IMR-90 (cell line): ENCODE measurements around the gene ADGRD2. TPM values are rescaled to one million over a fixed set of nuclear protein-coding genes. Genes with fewer than 3 reads are reported as not detected.

Experiments
- ATAC-seq: fragments of 200-7000 bp; cut with Tn5 transposase; 2 replicates; pipeline ENCODE4 v1.9.1; 2020; ENCODE audit warnings: low read depth, mild to moderate bottlenecking, moderate library complexity
- BruUV-seq: library from RNA; stranded (reverse); fragments of 400-500 nt; replicated peaks from 2 replicates; lab custom pipeline; 2021; lab: Mats Ljungman, UMichigan
- CTCF ChIA-PET: fragments of 300-600 bp; formaldehyde crosslinking; extraction: SDS; loops from one replicate; lab custom pipeline; 2021; ENCODE audit warnings: antibody characterized with exemption; lab: Yijun Ruan, JAX
- POLR2A ChIA-PET: fragments of 300-600 bp; sonication (Branson Sonifier 250); formaldehyde crosslinking; loops from one replicate; lab custom pipeline; 2022; ENCODE audit warnings: antibody characterized with exemption; ENCODE audit not compliant: unreplicated experiment; lab: Charles Lee
- DNase-seq: peaks from one replicate; pipeline ENCODE4 v3.0.0; 2013
- H2AFZ ChIP-seq: replicated peaks from 2 replicates; pipeline ENCODE3; 2013; ENCODE audit warnings: low read length, mild to moderate bottlenecking; ENCODE audit not compliant: poor library complexity
- H2AK5ac ChIP-seq: 2 replicates; pipeline ENCODE4 v1.6.1; 2013; ENCODE audit warnings: low read depth, low read length, inconsistent platforms
- H2AK9ac ChIP-seq: replicated peaks from 2 replicates; pipeline ENCODE3; 2013; ENCODE audit warnings: mild to moderate bottlenecking, low read depth, low read length, moderate library complexity; ENCODE audit not compliant: poor library complexity
- H2BK120ac ChIP-seq: 2 replicates; pipeline ENCODE4 v1.6.1; 2013; ENCODE audit warnings: low read depth, low read length, inconsistent platforms
- H2BK15ac ChIP-seq: 3 replicates; pipeline ENCODE4 v1.6.1; 2013; ENCODE audit warnings: low read depth, low read length, inconsistent platforms
- H2BK20ac ChIP-seq: 2 replicates; pipeline ENCODE4 v1.6.1; 2013; ENCODE audit warnings: low read depth, mild to moderate bottlenecking, inconsistent platforms, low read length, moderate library complexity
- H2BK5ac ChIP-seq: 2 replicates; pipeline ENCODE4 v1.6.1; 2013; ENCODE audit warnings: mild to moderate bottlenecking, low read depth, low read length, inconsistent platforms; ENCODE audit not compliant: poor library complexity, severe bottlenecking
- H3K14ac ChIP-seq: replicated peaks from 2 replicates; pipeline ENCODE4 v1.6.1; 2013; ENCODE audit warnings: low read depth, low read length, inconsistent platforms
- H3K18ac ChIP-seq: 2 replicates; pipeline ENCODE4 v1.6.1; 2013; ENCODE audit warnings: low read depth, low read length, control low read depth
- H3K23ac ChIP-seq: 2 replicates; pipeline ENCODE4 v1.6.1; 2013; ENCODE audit warnings: low read depth, low read length, inconsistent platforms
- H3K27ac ChIP-seq: 2 replicates; pipeline ENCODE4 v1.5.1; 2013; ENCODE audit warnings: mild to moderate bottlenecking, control low read depth, low read length; ENCODE audit not compliant: insufficient read depth
- H3K27me3 ChIP-seq: 2 replicates; pipeline ENCODE4 v1.6.1; 2013; ENCODE audit warnings: low read length; ENCODE audit not compliant: control insufficient read depth, insufficient read depth
- H3K36me3 ChIP-seq: 2 replicates; pipeline ENCODE4 v1.6.1; 2013; ENCODE audit warnings: low read length, mixed read lengths; ENCODE audit not compliant: control insufficient read depth, insufficient read depth
- H3K4ac ChIP-seq: 2 replicates; pipeline ENCODE4 v1.6.1; 2013; ENCODE audit warnings: low read depth, low read length, inconsistent platforms
- H3K4me1 ChIP-seq: 2 replicates; pipeline ENCODE4 v1.6.1; 2013; ENCODE audit warnings: low read length, mixed read lengths; ENCODE audit not compliant: control insufficient read depth, insufficient read depth
- H3K4me2 ChIP-seq: 2 replicates; pipeline ENCODE4 v1.6.1; 2013; ENCODE audit warnings: low read depth, mild to moderate bottlenecking, control low read depth, low read length, moderate library complexity
- H3K4me3 ChIP-seq: 2 replicates; pipeline ENCODE4 v1.5.1; 2013; ENCODE audit warnings: low read depth, mild to moderate bottlenecking, control low read depth, low read length, moderate library complexity; ENCODE audit not compliant: insufficient read depth
- H3K56ac ChIP-seq: 2 replicates; pipeline ENCODE4 v1.6.1; 2013; ENCODE audit warnings: low read length, inconsistent platforms; ENCODE audit not compliant: insufficient read depth; ENCODE audit errors: extremely low read depth
- H3K79me1 ChIP-seq, 2 experiments: 2 replicates each; pipeline ENCODE4 v1.6.1; 2013; ENCODE audit warnings: low read length in 2 of 2, inconsistent platforms in 1 of 2, low read depth in 1 of 2
- H3K9ac ChIP-seq: 2 replicates; pipeline ENCODE4 v1.6.1; 2013; ENCODE audit warnings: low read depth, low read length, control low read depth
- H3K9me1 ChIP-seq: 2 replicates; pipeline ENCODE4 v1.6.1; 2013; ENCODE audit warnings: low read length, inconsistent platforms; ENCODE audit not compliant: insufficient read depth
- H3K9me3 ChIP-seq: 2 replicates; pipeline ENCODE4 v1.6.1; 2013; ENCODE audit warnings: low read length; ENCODE audit not compliant: control insufficient read depth, insufficient read depth
- H4K20me1 ChIP-seq: 2 replicates; pipeline ENCODE4 v1.6.1; 2013; ENCODE audit warnings: low read length, inconsistent platforms; ENCODE audit not compliant: insufficient read depth
- H4K5ac ChIP-seq: 2 replicates; pipeline ENCODE4 v1.6.1; 2013; ENCODE audit warnings: mild to moderate bottlenecking, low read depth, low read length, control low read depth
- H4K8ac ChIP-seq, 2 experiments: 2 replicates each; pipeline ENCODE4 v1.6.1; 2013; ENCODE audit warnings: low read depth in 2 of 2, low read length in 2 of 2, control low read depth in 1 of 2, inconsistent platforms in 1 of 2
- H4K91ac ChIP-seq: 2 replicates; pipeline ENCODE4 v1.6.1; 2013; ENCODE audit warnings: low read depth, low read length, inconsistent platforms; ENCODE audit not compliant: insufficient read depth
- BHLHE40 ChIP-seq: fragments of 150-350 bp; IDR thresholded peaks from 2 replicates; pipeline ENCODE4 v1.6.1; 2016; ENCODE audit warnings: mild to moderate bottlenecking, low read depth, low read length
- CTCF ChIP-seq: conservative IDR thresholded peaks from 2 replicates; pipeline ENCODE4 v1.5.1; 2012; ENCODE audit warnings: mild to moderate bottlenecking, low read depth, low read length, improper control_type of control experiment
- FOS ChIP-seq: fragments of 150-350 bp; IDR thresholded peaks from 2 replicates; pipeline ENCODE4 v1.6.1; 2016; ENCODE audit warnings: low read depth, low read length
- MAFK ChIP-seq: IDR thresholded peaks from 2 replicates; pipeline ENCODE4 v1.6.1; 2012; ENCODE audit warnings: low read depth, low read length, improper control_type of control experiment
- MAZ ChIP-seq: IDR thresholded peaks from 2 replicates; pipeline ENCODE4 v1.6.1; 2012; ENCODE audit warnings: low read depth, mild to moderate bottlenecking, low read length, improper control_type of control experiment, moderate library complexity, borderline replicate concordance
- MXI1 ChIP-seq: IDR thresholded peaks from 2 replicates; pipeline ENCODE4 v1.6.1; 2012; ENCODE audit warnings: low read depth, mild to moderate bottlenecking, low read length, moderate library complexity, borderline replicate concordance
- POLR2A ChIP-seq: IDR thresholded peaks from 2 replicates; pipeline ENCODE4 v1.6.1; 2012; ENCODE audit warnings: mild to moderate bottlenecking, low read depth, low read length
- RAD21 ChIP-seq: IDR thresholded peaks from 2 replicates; pipeline ENCODE4 v1.6.1; 2012; ENCODE audit warnings: low read length, improper control_type of control experiment
- RCOR1 ChIP-seq: IDR thresholded peaks from 2 replicates; pipeline ENCODE4 v1.6.1; 2012; ENCODE audit warnings: mild to moderate bottlenecking, low read length, improper control_type of control experiment; ENCODE audit not compliant: insufficient replicate concordance
- RFX5 ChIP-seq: IDR thresholded peaks from 2 replicates; pipeline ENCODE4 v1.8.0; 2012; ENCODE audit warnings: low read depth, mild to moderate bottlenecking, low read length, moderate library complexity
- SMC3 ChIP-seq: fragments of 150-350 bp; IDR thresholded peaks from 2 replicates; pipeline ENCODE4 v1.6.1; 2016; ENCODE audit warnings: low read depth, mild to moderate bottlenecking, antibody characterized with exemption, low read length, moderate library complexity
- WGBS, 2 experiments: methylation state at CpG; one replicate each; pipeline versions ENCODE4 v1.1.5 to v1.1.7; 2013; ENCODE audit warnings: missing lambda C conversion rate in 2 of 2; ENCODE audit not compliant: insufficient read length in 1 of 2; ENCODE audit errors: extremely low coverage in 2 of 2; 5-methylcytosine and 5-hydroxymethylcytosine counted together
- dilution Hi-C: fragments of 300-500 bp; cut with HindIII; formaldehyde crosslinking; loops from one replicate; pipeline ENCODE4 v1.14.3; 2018; ENCODE audit warnings: low sequenced_read_pairs; ENCODE audit not compliant: unreplicated experiment
- in situ Hi-C: fragments of 300-500 bp; cut with MboI; formaldehyde crosslinking; loops from 3 replicates; pipeline ENCODE4 v1.14.3; 2019; ENCODE audit warnings: low sequenced_read_pairs, inconsistent platforms, mixed read lengths
- intact Hi-C: fragments of 100-400 bp; cut with micrococcal nuclease; formaldehyde crosslinking; loops from 2 replicates; pipeline ENCODE4 v1.10.0; 2022
- polyA plus RNA-seq, 3 experiments: library from polyadenylated mRNA; depleted of rRNA; stranded (reverse); fragments of >200 nt; gene quantifications; 2 replicates each; pipeline ENCODE4 v1.2.3, GENCODE V29; 2012; ENCODE audit warnings: low replicate concordance in 1 of 3
- total RNA-seq: library from RNA; depleted of rRNA; stranded (reverse); fragments of >200 nt; gene quantifications from 2 replicates; pipeline ENCODE4 v1.2.3, GENCODE V29; 2012

ADGRD2 gene
- total and polyA plus RNA-seq, 2 of the 4 experiments (the other 2 are of a cell fraction), result not detected

DNA sequence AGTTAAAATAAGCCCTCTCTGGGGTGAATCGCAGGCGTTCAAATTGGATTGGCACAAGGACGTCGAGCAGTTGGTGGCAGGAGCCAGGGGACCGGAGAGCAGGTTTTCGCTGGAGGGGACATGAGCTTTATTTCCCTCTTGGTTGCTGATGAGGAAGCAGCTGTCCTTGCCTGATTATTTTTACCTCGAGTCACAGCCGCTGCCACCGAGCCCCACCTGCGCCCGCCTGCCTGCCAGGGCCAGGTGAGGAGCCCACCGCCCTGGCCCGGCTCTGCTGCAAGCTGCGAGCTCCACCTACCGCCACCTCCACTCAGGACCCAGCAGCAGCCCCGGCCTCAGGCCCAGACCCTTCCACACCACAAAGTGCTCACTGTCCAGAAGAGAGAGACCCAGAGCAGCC, 9.0 kb upstream of the ADGRD2 start:
- TF ChIP-seq MAZ (no peak), RFX5 (no peak), BHLHE40 (no peak), RAD21 (no peak), MAFK (no peak), MXI1 (no peak), SMC3 (no peak), CTCF (no peak), RCOR1 (no peak), POLR2A (no peak), FOS (no peak)
- Histone ChIP-seq H2BK15ac (no peak overlapping the region), H3K36me3 (no peaks in the 10 kb centered on the region), H3K4me2 (no peak overlapping the region), H3K23ac (no peak overlapping the region), H2AFZ (no peak overlapping the region), H2AK5ac (no peak overlapping the region), H3K27ac (no peak overlapping the region), H3K18ac (no peak overlapping the region), H4K5ac (no peak overlapping the region), H3K9me3 (peaks cover 13% of the 10 kb centered on the region), H3K14ac (no peak overlapping the region), H3K4ac (no peak overlapping the region), H3K4me1 (no peaks in the 10 kb centered on the region), H4K20me1 (no peaks in the 10 kb centered on the region), H4K8ac (no peak overlapping the region), H3K27me3 (peaks cover 33% of the 10 kb centered on the region), H2BK120ac (no peak overlapping the region), H4K91ac (no peak overlapping the region), H3K4me3 (no peak overlapping the region), H2BK20ac (no peak overlapping the region), H3K9ac (no peak overlapping the region), H2BK5ac (no peak overlapping the region), H3K79me1 (no peaks in the 10 kb centered on the region), H3K9me1 (no peaks in the 10 kb centered on the region), H3K56ac (no peak overlapping the region), H2AK9ac (no peak overlapping the region)
- BruUV-seq, result no TSS peak
- in situ Hi-C loops (no loop called here), dilution Hi-C loops (no loop called here), intact Hi-C loops (no loop called here)
- DNase-seq (no peak), ATAC-seq (no peak)
- CTCF ChIA-PET, result no interaction called here
- WGBS, 2 experiments, result 62% methylated on average over 5 of the region's 16 CpGs; no CpG with 5 or more reads in 1 of the 2 experiments
- POLR2A ChIA-PET, result no interaction called here
